Uterus (tissue), 2 donors: ENCODE measurements around the gene SPAG17.

Experiments
- CTCF ChIP-seq, 4 experiments: fragments of 200-600 bp in 2 of 4; fragments of 450-650 bp in 2 of 4; sonication (generic) in 2 of 4; IDR thresholded peaks; one replicate each; pipeline ENCODE4 v1.5.1; 2016 to 2019; ENCODE audit warnings: antibody characterized with exemption in 4 of 4, mild to moderate bottlenecking in 2 of 4, moderate library complexity in 1 of 4
- POLR2A ChIP-seq, 2 donors: fragments of 450-650 bp; IDR thresholded peaks; one replicate each; pipeline ENCODE4 v1.6.1; 2016; ENCODE audit warnings: antibody characterized with exemption in 2 of 2, mild to moderate bottlenecking in 1 of 2, moderate library complexity in 1 of 2

- no peak for TF ChIP-seq CTCF (IDR thresholded peaks at IDR 0.05)
- no peak for TF ChIP-seq POLR2A (IDR thresholded peaks at IDR 0.05)
Observed at GRCh38 chr1:117952386-117952785, 232.6 kb downstream of the SPAG17 start.
